C4-2B (cell line): ENCODE data around the gene MUC5AC.

Experiments
- H3K27ac ChIP-seq: fragments of 450-650 bp; 2 replicates; pipeline ENCODE4 v1.5.1; 2017
- CTCF ChIP-seq: fragments of 450-650 bp; conservative IDR thresholded peaks from 2 replicates; pipeline ENCODE4 v1.5.1; 2017; ENCODE audit warnings: mild to moderate bottlenecking
- ZFX ChIP-seq: fragments of 450-650 bp; IDR thresholded peaks from 2 replicates; pipeline ENCODE4 v1.6.1; 2017

Gene MUC5AC

GRCh38 chr11:1176224-1177019 lies 18.7 kb downstream of the MUC5AC start:
- TF ChIP-seq CTCF (no peak), ZFX (no peak)
- H3K27ac ChIP-seq: no peak overlapping the region

GRCh38 chr11:1177020-1177770 lies 19.4 kb downstream of the MUC5AC start:
- TF ChIP-seq ZFX (no peak), CTCF (no peak)
- H3K27ac ChIP-seq: no peak overlapping the region

GRCh38 chr11:1177771-1178090 lies 20.0 kb downstream of the MUC5AC start:
- TF ChIP-seq ZFX (no peak), CTCF (no peak)
- H3K27ac ChIP-seq: no peak overlapping the region

GRCh38 chr11:1178201-1178885 lies 20.6 kb downstream of the MUC5AC start:
- TF ChIP-seq CTCF: no peak
- no peak for TF ChIP-seq ZFX
- H3K27ac ChIP-seq: no peak overlapping the region

- H3K27ac ChIP-seq: no peak overlapping the region
- TF ChIP-seq ZFX (no peak), CTCF (no peak)
Observed at GRCh38 chr11:1178906-1179305, 21.2 kb downstream of the MUC5AC start.

GRCh38 chr11:1179641-1180040 lies 21.9 kb downstream of the MUC5AC start:
- H3K27ac ChIP-seq: no peak overlapping the region
- no peak for TF ChIP-seq CTCF
- TF ChIP-seq ZFX: no peak

GRCh38 chr11:1180171-1180570 lies 22.4 kb downstream of the MUC5AC start:
- no peak overlapping the region for H3K27ac ChIP-seq

More at GRCh38 chr11:1180171-1180570, 22.4 kb downstream of the MUC5AC start:
- TF ChIP-seq ZFX: no peak
- TF ChIP-seq CTCF: no peak; the same call in 1 of the 2 replicates
